ENCODE results near the gene SWAP70.

SWAP70 gene

DNA sequence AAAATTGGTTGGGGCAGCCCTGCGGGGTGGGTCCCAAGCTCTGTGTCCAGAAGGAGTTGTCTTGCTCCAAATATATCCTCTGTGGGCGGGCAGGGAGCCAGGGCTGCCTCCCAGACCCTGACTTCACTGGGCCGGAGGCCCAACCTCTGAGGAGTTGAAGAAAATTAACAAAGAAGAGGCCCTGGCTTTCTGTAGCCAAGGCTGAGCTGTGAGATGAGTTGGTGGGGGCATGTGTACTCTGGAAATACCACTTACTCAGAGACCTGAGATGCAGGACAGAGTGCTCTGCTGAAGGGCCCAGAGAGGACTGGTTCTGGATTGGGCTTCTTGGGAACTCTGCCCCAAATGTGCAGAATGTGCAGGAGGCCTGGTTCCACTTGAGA, 96.3 kb downstream of the SWAP70 start:
- peak overlapping the region; percentile 93 to 99 for H3K27ac ChIP-seq
- H3K4me3 ChIP-seq, result no peak overlapping the region
- TF ChIP-seq, protein P1, sequence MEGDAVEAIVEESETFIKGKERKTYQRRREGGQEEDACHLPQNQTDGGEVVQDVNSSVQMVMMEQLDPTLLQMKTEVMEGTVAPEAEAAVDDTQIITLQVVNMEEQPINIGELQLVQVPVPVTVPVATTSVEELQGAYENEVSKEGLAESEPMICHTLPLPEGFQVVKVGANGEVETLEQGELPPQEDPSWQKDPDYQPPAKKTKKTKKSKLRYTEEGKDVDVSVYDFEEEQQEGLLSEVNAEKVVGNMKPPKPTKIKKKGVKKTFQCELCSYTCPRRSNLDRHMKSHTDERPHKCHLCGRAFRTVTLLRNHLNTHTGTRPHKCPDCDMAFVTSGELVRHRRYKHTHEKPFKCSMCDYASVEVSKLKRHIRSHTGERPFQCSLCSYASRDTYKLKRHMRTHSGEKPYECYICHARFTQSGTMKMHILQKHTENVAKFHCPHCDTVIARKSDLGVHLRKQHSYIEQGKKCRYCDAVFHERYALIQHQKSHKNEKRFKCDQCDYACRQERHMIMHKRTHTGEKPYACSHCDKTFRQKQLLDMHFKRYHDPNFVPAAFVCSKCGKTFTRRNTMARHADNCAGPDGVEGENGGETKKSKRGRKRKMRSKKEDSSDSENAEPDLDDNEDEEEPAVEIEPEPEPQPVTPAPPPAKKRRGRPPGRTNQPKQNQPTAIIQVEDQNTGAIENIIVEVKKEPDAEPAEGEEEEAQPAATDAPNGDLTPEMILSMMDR (IDR thresholded peaks at IDR 0.05), result no peak
- H3K9me3 ChIP-seq, result no peaks in the 10 kb centered on the region
- peaks cover 7 to 58% (median 41%) of the 10 kb centered on the region in 4 donors for H3K4me1 ChIP-seq
- intact Hi-C loops (cut with DNase I; ENCODE audit: low total_unique reads), result no loop called here
- H3K36me3 ChIP-seq, result no peaks in the 10 kb centered on the region
- no peaks in the 10 kb centered on the region for H3K27me3 ChIP-seq
- peak; percentile 97 for DNase-seq

DNA sequence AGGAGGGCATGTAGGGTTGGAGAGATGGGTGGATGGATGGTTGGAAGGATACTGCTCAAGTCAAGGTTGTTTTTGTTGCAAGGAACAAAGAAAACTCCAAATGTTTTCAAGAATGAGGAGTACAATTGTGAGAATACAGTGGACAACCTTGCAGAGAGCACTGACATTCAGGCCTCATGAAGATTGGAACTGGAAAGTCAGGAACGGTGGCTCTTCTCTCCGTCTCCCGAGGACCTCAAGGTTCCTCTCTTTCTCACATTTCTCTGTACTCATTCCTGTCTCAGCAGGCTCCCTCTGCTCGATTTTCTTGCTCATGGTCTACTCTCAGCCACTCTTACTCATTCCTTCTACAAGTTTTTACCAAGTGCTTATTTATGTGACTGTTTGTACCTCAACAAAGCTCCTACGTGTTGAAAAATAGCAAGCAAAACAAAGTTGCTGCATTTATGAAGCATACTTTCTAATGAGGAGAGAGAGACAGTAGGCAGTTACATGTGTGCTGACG, 97.6 kb downstream of the SWAP70 start:
- Histone ChIP-seq H3K9me3 (no peaks in the 10 kb centered on the region), H3K27ac (no peak overlapping the region), H3K4me1 (peaks cover 7 to 57% (median 48%) of the 10 kb centered on the region in 4 donors), H3K27me3 (no peaks in the 10 kb centered on the region), H3K4me3 (no peak overlapping the region), H3K36me3 (no peaks in the 10 kb centered on the region)
- intact Hi-C loops (cut with DNase I; ENCODE audit: low total_unique reads), result no loop called here
- DNase-seq, result no peak
- TF ChIP-seq, protein P1 (IDR thresholded peaks at IDR 0.05), result no peak

DNA sequence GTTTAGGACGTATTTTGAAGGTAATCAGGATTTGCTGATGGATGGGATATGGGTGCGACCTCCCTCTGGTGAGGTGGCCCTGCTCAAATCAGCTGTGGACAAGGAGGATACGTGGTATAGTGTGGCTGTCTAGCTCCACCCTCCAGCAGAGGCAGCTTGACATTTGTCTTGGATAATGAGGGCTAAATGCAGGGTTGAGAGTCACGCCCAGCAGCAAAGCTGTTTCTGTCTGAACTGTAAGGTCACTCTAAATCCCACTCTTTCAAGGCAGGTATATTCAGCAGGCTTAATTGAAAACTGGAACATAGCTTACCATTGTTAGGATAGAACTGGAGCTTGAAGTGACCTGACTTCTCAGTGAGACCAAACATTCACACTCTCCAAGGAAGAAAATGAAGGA, 98.7 kb downstream of the SWAP70 start:
- H3K9me3 ChIP-seq, result no peaks in the 10 kb centered on the region
- no peak overlapping the region for H3K4me3 ChIP-seq
- no peaks in the 10 kb centered on the region for H3K36me3 ChIP-seq
- TF ChIP-seq, protein P1 (IDR thresholded peaks at IDR 0.05), result no peak
- intact Hi-C loops (cut with DNase I; ENCODE audit: low total_unique reads), result no loop called here
- peaks cover 7 to 52% (median 47%) of the 10 kb centered on the region in 4 donors for H3K4me1 ChIP-seq
- H3K27ac ChIP-seq, result no peak overlapping the region
- no peaks in the 10 kb centered on the region for H3K27me3 ChIP-seq
- no peak for DNase-seq

DNA sequence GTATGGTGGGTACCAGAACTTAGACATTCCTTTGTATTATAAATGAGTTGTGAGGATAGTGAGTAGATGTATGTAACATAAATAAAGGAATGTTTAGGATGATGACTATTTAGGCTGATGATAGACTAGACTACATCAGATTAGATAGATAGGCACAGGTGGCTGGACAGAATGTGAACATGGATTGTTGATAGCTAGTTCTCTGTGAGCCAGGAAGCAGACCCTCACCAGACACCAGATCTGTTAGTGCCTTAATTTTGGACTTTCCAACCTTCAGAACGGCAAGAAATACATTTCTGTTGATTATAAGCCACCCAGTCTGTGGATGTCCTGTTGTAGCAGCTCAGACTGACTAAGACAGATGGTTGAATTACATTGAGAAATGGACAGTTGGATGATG, 99.4 kb downstream of the SWAP70 start:
- no peaks in the 10 kb centered on the region for H3K27me3 ChIP-seq
- no peak for DNase-seq
- peaks cover 7 to 48% (median 42%) of the 10 kb centered on the region in 4 donors for H3K4me1 ChIP-seq
- no peaks in the 10 kb centered on the region for H3K9me3 ChIP-seq
- intact Hi-C loops (cut with DNase I; ENCODE audit: low total_unique reads), result no loop called here
- no peaks in the 10 kb centered on the region for H3K36me3 ChIP-seq
- TF ChIP-seq, protein P1 (IDR thresholded peaks at IDR 0.05), result no peak
- H3K27ac ChIP-seq, result peak overlapping the region in 1 of 2 donors; percentile 13
- H3K4me3 ChIP-seq, result no peak overlapping the region

DNA sequence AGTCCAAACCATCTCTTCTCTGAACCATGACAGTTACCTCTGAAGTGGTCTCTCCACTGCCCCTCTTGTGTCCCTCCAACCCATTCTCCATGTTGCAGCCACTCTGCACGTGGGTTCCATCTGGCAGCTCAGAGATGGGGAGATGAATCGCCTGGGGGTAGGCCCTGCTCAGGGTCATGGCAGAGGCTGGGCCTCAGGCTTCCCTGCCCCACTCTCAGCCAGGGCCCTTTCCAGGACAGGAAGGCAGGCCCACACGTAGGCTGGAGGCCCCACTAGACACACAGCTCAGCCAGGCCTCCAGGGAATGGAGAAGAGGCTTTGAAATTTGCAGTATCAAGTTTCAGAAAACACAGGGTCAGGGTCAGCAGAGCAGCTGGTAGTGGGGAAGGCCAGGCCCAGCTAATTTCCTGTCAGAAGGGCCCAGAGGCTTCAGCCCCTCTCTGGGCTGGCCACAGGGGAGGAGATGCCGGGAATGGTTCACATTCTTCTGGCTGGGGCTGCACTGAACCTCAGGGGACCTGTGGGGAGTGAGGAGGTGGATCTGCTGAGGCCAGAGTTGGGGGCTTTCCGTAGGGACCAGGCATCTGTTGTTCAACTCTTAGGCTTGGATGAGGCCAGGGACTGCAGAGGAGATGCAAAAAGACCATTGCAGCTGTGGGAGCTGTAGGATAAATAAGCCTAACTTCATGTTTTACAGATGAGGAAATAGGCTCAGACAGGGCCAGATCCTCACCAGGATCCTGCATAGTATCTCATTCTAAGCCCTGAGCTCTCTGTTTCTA, 101.6 kb downstream of the SWAP70 start:
- Histone ChIP-seq H3K9me3 (no peaks in the 10 kb centered on the region), H3K27me3 (no peaks in the 10 kb centered on the region), H3K27ac (peak overlapping the region; percentile 76 to 80), H3K36me3 (no peaks in the 10 kb centered on the region), H3K4me3 (no peak overlapping the region), H3K4me1 (peaks cover under 1 to 31% (median 23%) of the 10 kb centered on the region in 4 donors)
- intact Hi-C loops (cut with DNase I; ENCODE audit: low total_unique reads), result no loop called here
- peak; percentile 41 to 76 for DNase-seq
- TF ChIP-seq, protein P1 (IDR thresholded peaks at IDR 0.05), result no peak

Measured in tibial artery (tissue), 4 donors.